GM21381 (cell line): ENCODE results near the gene TEC.
"Not testable (repeated sequence)": the region's sequence is repeated elsewhere in the genome, so short reads cannot be mapped to it uniquely, and the experiment has no call there.

Experiments
- ATAC-seq: cut with Tn5 transposase; IDR thresholded peaks from one replicate; pipeline ENCODE4 v1.9.1; 2021; ENCODE audit warnings: mild to moderate bottlenecking, moderate library complexity; ENCODE audit not compliant: unreplicated experiment

Gene TEC

GRCh38 chr4:48268956-48269860, at the start of gene TEC:
TSS of gene TEC (minus strand) at chr4:48269838. CDS start at chr4:48228614, 41,224 bp downstream.
- ATAC-seq: peak; percentile 24

- peak; percentile 91 for ATAC-seq
Observed at GRCh38 chr4:48315728-48316630, 46.3 kb upstream of the TEC start.

GRCh38 chr4:48314746-48315145, 45.1 kb upstream of the TEC start:
- ATAC-seq: not testable (repeated sequence)

- ATAC-seq: no peak
Observed at GRCh38 chr4:48311896-48312295, 42.3 kb upstream of the TEC start.

GRCh38 chr4:48308901-48309300, 39.3 kb upstream of the TEC start:
- no peak for ATAC-seq

GRCh38 chr4:48307528-48307927, 37.9 kb upstream of the TEC start:
- peak; percentile 68 for ATAC-seq

- no peak for ATAC-seq
Observed at GRCh38 chr4:48305508-48305907, 35.9 kb upstream of the TEC start.

- no peak for ATAC-seq
Observed at GRCh38 chr4:48300004-48300403, 30.4 kb upstream of the TEC start.

- no peak for ATAC-seq
Observed at GRCh38 chr4:48299560-48299959, 29.9 kb upstream of the TEC start.

GRCh38 chr4:48297256-48297846, 27.7 kb upstream of the TEC start:
- no peak for ATAC-seq

GRCh38 chr4:48296365-48296764, 26.7 kb upstream of the TEC start:
- peak; percentile 96 for ATAC-seq

- ATAC-seq: no peak
Observed at GRCh38 chr4:48295116-48295515, 25.5 kb upstream of the TEC start.

- ATAC-seq: not testable (repeated sequence)
Observed at GRCh38 chr4:48292218-48292790, 22.7 kb upstream of the TEC start.

- no peak for ATAC-seq
Observed at GRCh38 chr4:48290146-48290772, 20.6 kb upstream of the TEC start.

- ATAC-seq: not testable (repeated sequence)
Observed at GRCh38 chr4:48286060-48286459, 16.4 kb upstream of the TEC start.

GRCh38 chr4:48285640-48286039, 16.0 kb upstream of the TEC start:
- ATAC-seq: not testable (repeated sequence)

GRCh38 chr4:48275686-48276085, 6.0 kb upstream of the TEC start:
- ATAC-seq: no peak

- ATAC-seq: peak; percentile 52
Observed at GRCh38 chr4:48275247-48275646, 5.6 kb upstream of the TEC start.

GRCh38 chr4:48271626-48272025, 2.0 kb upstream of the TEC start:
- no peak for ATAC-seq

GRCh38 chr4:48270951-48271473, 1.4 kb upstream of the TEC start:
- no peak for ATAC-seq
